ENCODE data around the gene CSNK1G2. TPM values are rescaled to one million over a fixed set of nuclear protein-coding genes. Genes with fewer than 3 reads are reported as not detected.
A peak's percentile ranks its signal among the peaks of the same experiment; 100 is the strongest.

Gene CSNK1G2
- total RNA-seq, 1 experiment from 2014 or later: 100.0 TPM

- Histone ChIP-seq H4K5ac (ENCODE audit: insufficient read length, low read depth, low read length) (no peak overlapping the region), H3K27ac (ENCODE audit: insufficient read length, low read depth, low read length) (no peak overlapping the region), H3K56ac (ENCODE audit: insufficient read length, low read depth, low read length) (no peak overlapping the region), H2BK20ac (ENCODE audit: low read depth, low read length, poor library complexity, severe bottlenecking) (no peak overlapping the region), H3K18ac (ENCODE audit: insufficient read length, low read depth, low read length) (no peak overlapping the region), H3K9ac (ENCODE audit: extremely low read depth, insufficient read length, low read length) (no peak overlapping the region), H2BK15ac (ENCODE audit: low read depth, low read length) (0 out of 2 replicates have a peak overlapping the region, but pooled peaks have one; percentile 13), H3K27me3 (ENCODE audit: insufficient read depth, low read length) (no peaks in the 10 kb centered on the region), H3K23me2 (ENCODE audit: insufficient read length, low read depth, low read length, poor library complexity, severe bottlenecking) (no peaks in the 10 kb centered on the region), H2BK12ac (ENCODE audit: insufficient read length, low read depth, low read length) (no peak overlapping the region), H3K79me1 (ENCODE audit: insufficient read depth, low read depth, low read length, poor library complexity, severe bottlenecking) (peaks cover 8% of the 10 kb centered on the region), H3K9me3 (ENCODE audit: control insufficient read depth, low read depth, low read length) (no peaks in the 10 kb centered on the region), H3K4me1 (ENCODE audit: insufficient read depth, low read length) (no peaks in the 10 kb centered on the region), H3K4ac (ENCODE audit: low read depth, low read length) (no peak overlapping the region), H3K4me2 (ENCODE audit: insufficient read depth, insufficient read length, low read length) (no peak overlapping the region), H2AK5ac (ENCODE audit: insufficient read length, low read length) (no peak overlapping the region), H3K79me2 (ENCODE audit: insufficient read depth, low read length) (peaks cover 28% of the 10 kb centered on the region; the same call in 1 of the 2 replicates), H3T11ph (ENCODE audit: low read length) (no peak overlapping the region), H2BK120ac (ENCODE audit: low read depth, low read length, poor library complexity, severe bottlenecking) (no peak overlapping the region), H2AFZ (ENCODE audit: low read length) (no peak overlapping the region), H2BK5ac (ENCODE audit: insufficient read length, low read length) (no peak overlapping the region), H3K14ac (ENCODE audit: insufficient read depth, low read length) (no peak overlapping the region; the same call in 1 of the 2 replicates), H4K20me1 (ENCODE audit: control insufficient read depth, insufficient read depth, insufficient read length) (peaks cover 2% of the 10 kb centered on the region), H4K91ac (ENCODE audit: insufficient read length, low read depth, low read length) (no peak overlapping the region), H3K23ac (ENCODE audit: insufficient read length, low read depth, low read length) (no peak overlapping the region), H4K8ac (replicated peaks; ENCODE audit: insufficient read length, low read depth, low read length) (no peak overlapping the region)
- Mint-ChIP-seq H3K27ac (peak overlapping the region in 1 of 3 experiments; percentile 67; a peak in 2 of 7 replicates), H3K4me3 (no peak overlapping the region; a peak in 1 of 5 replicates), H3K36me3 (ENCODE audit: insufficient read depth in 1 of 3, low read depth in 3 of 3) (peaks cover 4 to 13% (median 10%) of the 10 kb centered on the region in 3 experiments; a peak in 6 of 7 replicates), H3K4me1 (peaks cover 3 to 18% of the 10 kb centered on the region in 2 experiments; a peak in 3 of 4 replicates), H3K27me3 (ENCODE audit: low read depth) (no peaks in the 10 kb centered on the region), H3K9me3 (no peaks in the 10 kb centered on the region)
- no CpG with 5 or more reads among the region's 28 CpGs for WGBS (ENCODE audit: extremely low coverage, insufficient read length, low lambda C conversion rate)
- peak; percentile 72 for DNase-seq
- TF ChIP-seq CTCF (conservative IDR thresholded peaks at IDR 0.05): peak; percentile 57
Measured at GRCh38 chr19:1956868-1957492, 16.0 kb downstream of the CSNK1G2 start.
